ENCODE data around the gene SUCLA2. TPM values are rescaled to one million over a fixed set of nuclear protein-coding genes. Genes with fewer than 3 reads are reported as not detected.

The SUCLA2 gene
- total and polyA plus RNA-seq, 10 of the 15 experiments (the other 5 are each of a cell fraction or from before 2014, with no cell fraction given) = 27.5 to 83.4 (median 42.8) TPM

GRCh38 chr13:47896111-47896510 is 105.0 kb downstream of the SUCLA2 start:
- Histone ChIP-seq H4K20me1 (ENCODE audit: control insufficient read depth, insufficient read depth) (no peaks in the 10 kb centered on the region), H3K9me3 (replicated peaks; ENCODE audit: control insufficient read depth, insufficient read depth, low read length) (no peaks in the 10 kb centered on the region), H2AFZ (ENCODE audit: control insufficient read depth, low read depth, low read length) (no peak overlapping the region), H3K9ac (ENCODE audit: control insufficient read depth, insufficient read depth, low read length) (no peak overlapping the region), H3K79me2 (ENCODE audit: control insufficient read depth, insufficient read depth, low read length) (no peaks in the 10 kb centered on the region), H3K4me1 (ENCODE audit: control insufficient read depth, insufficient read depth, low read length) (no peaks in the 10 kb centered on the region), H3K4me3 (no peak overlapping the region), H3K27me3 (replicated peaks in 1 of 2; ENCODE audit: control insufficient read depth in 2 of 2, insufficient read depth in 2 of 2, low read length in 1 of 2) (no peaks in the 10 kb centered on the region), H3K27ac (ENCODE audit: control insufficient read depth, insufficient read depth) (no peak overlapping the region), H3K36me3 (ENCODE audit: control insufficient read depth in 2 of 2, insufficient read depth in 2 of 2, low read length in 1 of 2) (no peaks in the 10 kb centered on the region), H3K4me2 (ENCODE audit: control insufficient read depth, insufficient read depth) (no peak overlapping the region)
- DNase-seq (ENCODE audit: low read depth, low spot score) (no peak), ATAC-seq (no peak), FAIRE-seq (no peak)
- TF ChIP-seq TCF7 (IDR thresholded peaks at IDR 0.05; ENCODE audit: borderline replicate concordance) (no peak), POU2F2 (IDR thresholded peaks at IDR 0.05; ENCODE audit: borderline replicate concordance, low read depth, low read length) (no peak), KAT2A (conservative IDR thresholded peaks at IDR 0.05; ENCODE audit: control insufficient read depth, low read depth, low read length) (no peak), SREBF1 (IDR thresholded peaks at IDR 0.05; ENCODE audit: low read length) (no peak), MTA2 (IDR thresholded peaks at IDR 0.05; ENCODE audit: low read depth) (no peak), NFYB (IDR thresholded peaks at IDR 0.05; ENCODE audit: insufficient read depth, low read depth, low read length) (no peak), HDAC2 (IDR thresholded peaks at IDR 0.05) (no peak), ESRRA (IDR thresholded peaks at IDR 0.05; ENCODE audit: low read length) (no peak), CEBPB (IDR thresholded peaks at IDR 0.05; ENCODE audit: borderline replicate concordance in 1 of 2, low read depth in 2 of 2, low read length in 2 of 2) (no peak), ZNF217 (IDR thresholded peaks at IDR 0.05) (no peak), HSF1 (IDR thresholded peaks at IDR 0.05; ENCODE audit: low read depth, low read length) (no peak), MYC (IDR thresholded peaks at IDR 0.05; ENCODE audit: insufficient read depth, insufficient read length, insufficient replicate concordance, low read length, severe bottlenecking) (no peak), SUZ12 (IDR thresholded peaks at IDR 0.05; ENCODE audit: unreplicated experiment) (no peak), IRF5 (IDR thresholded peaks at IDR 0.05; ENCODE audit: borderline replicate concordance) (no peak)
- POLR2A ChIA-PET = no interaction called here
- 41% methylated on average over 5 of the region's 5 CpGs for WGBS (ENCODE audit: insufficient coverage, insufficient replicate concordance, low lambda C conversion rate, missing lambda C conversion rate)
- in situ Hi-C loops (cut with MboI) (no loop called here), intact Hi-C loops (cut with micrococcal nuclease; ENCODE audit: unreplicated experiment) (no loop called here)
- CTCF ChIA-PET = no interaction called here
- BruUV-seq (replicated peaks) = no TSS peak
- SMC1A ChIA-PET (ENCODE audit: uncharacterized antibody, unreplicated experiment) = no interaction called here
- RAD21 ChIA-PET (ENCODE audit: unreplicated experiment) = no interaction called here

Measured in GM12878 (cell line).